ENCODE measurements around the gene RBM20.

- TF ChIP-seq CTCF (IDR thresholded peaks at IDR 0.05) (no peak), POLR2A (IDR thresholded peaks at IDR 0.05) (no peak)
These were observed 196.8 kb downstream of the RBM20 start for GRCh38 chr10:110840923-110841428.
